HUES48 (cell line): ENCODE results near the gene DUSP6.

ENCODE experiments used
- H3K27ac ChIP-seq: one replicate; pipeline ENCODE4 v1.7.0; 2013; ENCODE audit warnings: low read depth, low read length, inconsistent platforms
- H3K27me3 ChIP-seq: 2 replicates; pipeline ENCODE4 v1.6.1; 2013; ENCODE audit warnings: mild to moderate bottlenecking, low read length; ENCODE audit not compliant: control insufficient read depth, insufficient read depth
- H3K36me3 ChIP-seq: 2 replicates; pipeline ENCODE4 v1.6.1; 2013; ENCODE audit warnings: low read length; ENCODE audit not compliant: control insufficient read depth, insufficient read depth
- H3K4me1 ChIP-seq: 2 replicates; pipeline ENCODE4 v1.6.1; 2013; ENCODE audit warnings: mild to moderate bottlenecking, low read length; ENCODE audit not compliant: control insufficient read depth, insufficient read depth
- H3K4me3 ChIP-seq: 2 replicates; pipeline ENCODE4 v1.5.1; 2013; ENCODE audit warnings: mild to moderate bottlenecking, low read depth, low read length
- H3K9ac ChIP-seq: 2 replicates; pipeline ENCODE4 v1.6.1; 2013; ENCODE audit warnings: mild to moderate bottlenecking, low read depth, low read length, moderate library complexity
- H3K9me3 ChIP-seq: 2 replicates; pipeline ENCODE4 v1.6.1; 2013; ENCODE audit warnings: low read length; ENCODE audit not compliant: control insufficient read depth, insufficient read depth

The DUSP6 gene

DNA sequence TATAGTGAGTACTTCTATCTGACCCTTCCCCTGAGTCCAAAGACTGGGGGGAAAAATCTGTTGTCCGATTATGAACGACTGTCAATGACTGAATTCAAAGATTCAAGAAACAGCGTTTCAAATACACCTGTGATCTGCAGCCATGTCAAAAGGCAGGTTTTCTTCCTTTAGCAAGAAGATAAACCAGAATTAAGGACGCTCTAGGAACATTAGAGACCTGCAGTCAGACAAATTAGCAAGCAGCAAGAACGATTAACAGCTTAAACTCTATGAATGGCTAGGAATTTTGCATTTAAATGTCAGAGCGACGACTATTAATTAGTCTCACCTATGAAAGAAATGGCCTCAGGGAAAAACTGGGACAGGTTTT is 2.1 kb downstream of the DUSP6 start:
- peaks cover 72% of the 10 kb centered on the region for H3K27me3 ChIP-seq
- peak overlapping the region; percentile 74 for H3K9ac ChIP-seq
- peaks cover 64% of the 10 kb centered on the region for H3K4me1 ChIP-seq
- peak overlapping the region; percentile 88 for H3K4me3 ChIP-seq
- peaks cover 14% of the 10 kb centered on the region for H3K36me3 ChIP-seq
- peak overlapping the region; percentile 100 for H3K27ac ChIP-seq
- H3K9me3 ChIP-seq = no peaks in the 10 kb centered on the region

- H3K36me3 ChIP-seq = peaks cover 14% of the 10 kb centered on the region
- H3K27ac ChIP-seq = peak overlapping the region; percentile 100
- H3K9me3 ChIP-seq = no peaks in the 10 kb centered on the region
These were observed 2.5 kb downstream of the DUSP6 start for GRCh38 chr12:89349814-89350213.

GRCh38 chr12:89348894-89349699 is 3.2 kb downstream of the DUSP6 start:
- H3K4me3 ChIP-seq = peak overlapping the region; percentile 88
- no peaks in the 10 kb centered on the region for H3K9me3 ChIP-seq
- H3K36me3 ChIP-seq = peaks cover 14% of the 10 kb centered on the region
- peaks cover 69% of the 10 kb centered on the region for H3K4me1 ChIP-seq
- peak overlapping the region; percentile 74; the same call in 1 of the 2 replicates for H3K9ac ChIP-seq
- peaks cover 71% of the 10 kb centered on the region for H3K27me3 ChIP-seq
- H3K27ac ChIP-seq = peak overlapping the region; percentile 100

More at GRCh38 chr12:89349814-89350213, 2.5 kb downstream of the DUSP6 start:
- H3K9ac ChIP-seq = peak overlapping the region; percentile 74; the same call in 1 of the 2 replicates
- H3K4me1 ChIP-seq = peaks cover 64% of the 10 kb centered on the region
- H3K27me3 ChIP-seq = peaks cover 72% of the 10 kb centered on the region
- H3K4me3 ChIP-seq = peak overlapping the region; percentile 88

DNA sequence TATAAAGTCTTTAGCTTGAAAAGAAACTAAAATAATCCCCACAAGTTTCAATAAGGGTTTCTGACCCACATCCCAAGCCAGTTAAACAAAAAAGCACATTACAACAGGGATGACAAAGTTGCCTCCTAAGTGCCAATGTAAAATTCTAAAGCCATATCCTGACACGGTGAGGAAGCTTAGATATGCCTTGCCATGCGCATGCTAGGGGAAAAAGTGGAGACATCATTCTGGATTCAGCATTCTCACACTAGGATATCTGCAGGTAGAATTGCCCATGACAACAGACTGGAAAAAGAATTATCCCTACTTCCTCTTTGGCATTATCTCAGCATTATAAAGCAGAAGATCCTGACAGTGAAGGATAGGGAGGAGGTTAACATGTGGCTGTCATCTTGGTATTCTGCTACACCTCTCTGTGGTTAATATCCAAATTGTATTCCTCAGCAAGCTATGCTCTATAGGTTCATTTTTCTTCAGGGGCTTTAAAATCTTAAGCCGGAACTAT is 4.9 kb downstream of the DUSP6 start:
- Histone ChIP-seq H3K4me3 (peak overlapping the region; percentile 88; the same call in 1 of the 2 replicates), H3K36me3 (peaks cover 14% of the 10 kb centered on the region), H3K27me3 (peaks cover 80% of the 10 kb centered on the region), H3K9me3 (no peaks in the 10 kb centered on the region), H3K27ac (peak overlapping the region; percentile 79), H3K4me1 (peaks cover 74% of the 10 kb centered on the region), H3K9ac (no peak overlapping the region)

- Histone ChIP-seq H3K4me1 (peaks cover 74% of the 10 kb centered on the region), H3K27me3 (peaks cover 77% of the 10 kb centered on the region), H3K36me3 (peaks cover 14% of the 10 kb centered on the region), H3K27ac (peak overlapping the region; percentile 79), H3K4me3 (peak overlapping the region; percentile 28), H3K9ac (no peak overlapping the region), H3K9me3 (no peaks in the 10 kb centered on the region)
These were observed 5.5 kb downstream of the DUSP6 start for GRCh38 chr12:89346741-89347324.

- Histone ChIP-seq H3K9me3 (no peaks in the 10 kb centered on the region), H3K27me3 (peaks cover 69% of the 10 kb centered on the region), H3K36me3 (peaks cover 14% of the 10 kb centered on the region), H3K27ac (peak overlapping the region; percentile 79), H3K4me1 (peaks cover 74% of the 10 kb centered on the region), H3K4me3 (peak overlapping the region; percentile 28), H3K9ac (no peak overlapping the region)
These were observed 6.2 kb downstream of the DUSP6 start for GRCh38 chr12:89345830-89346740.

DNA sequence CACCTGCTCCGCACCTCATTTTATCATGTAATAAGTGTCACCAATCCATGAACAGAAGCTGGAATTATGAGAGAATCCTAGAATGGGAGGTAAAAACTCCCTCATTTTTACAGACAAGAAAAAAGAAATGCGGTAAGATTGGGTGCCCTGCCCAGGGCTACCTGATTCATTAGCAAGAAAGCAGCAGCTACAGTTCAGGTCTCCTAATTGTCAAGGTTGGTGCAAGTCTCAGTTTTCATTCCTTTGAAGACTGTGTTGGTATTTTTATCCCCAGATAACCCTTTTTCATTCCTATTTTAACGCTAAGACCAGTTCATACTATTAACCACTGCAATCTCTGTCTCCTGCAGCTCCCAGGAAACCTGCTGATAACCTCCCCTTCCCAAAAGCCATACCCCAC is 6.9 kb downstream of the DUSP6 start:
- no peak overlapping the region for H3K9ac ChIP-seq
- H3K9me3 ChIP-seq = no peaks in the 10 kb centered on the region
- H3K4me1 ChIP-seq = peaks cover 72% of the 10 kb centered on the region
- H3K27ac ChIP-seq = peak overlapping the region; percentile 79
- peaks cover 62% of the 10 kb centered on the region for H3K27me3 ChIP-seq
- H3K36me3 ChIP-seq = peaks cover 14% of the 10 kb centered on the region
- H3K4me3 ChIP-seq = peak overlapping the region; percentile 28; the same call in 1 of the 2 replicates

DNA sequence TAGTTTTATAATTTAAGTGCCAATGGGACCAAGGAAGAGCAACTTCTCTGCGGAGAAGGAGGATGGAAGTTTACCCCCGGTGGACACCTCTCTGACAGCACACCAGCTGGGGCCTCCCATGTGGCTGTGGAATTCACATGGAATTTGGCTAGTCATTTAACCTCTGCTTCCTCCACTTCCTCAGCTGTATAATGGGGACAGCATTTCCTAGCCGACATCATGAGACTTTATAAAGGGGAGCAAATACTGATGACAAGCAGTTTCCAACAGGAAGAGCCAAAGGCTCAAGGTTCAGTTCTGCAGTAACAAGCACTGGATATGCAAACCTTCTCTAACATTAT is 7.5 kb downstream of the DUSP6 start:
- H3K4me1 ChIP-seq = peaks cover 68% of the 10 kb centered on the region
- peaks cover 14% of the 10 kb centered on the region for H3K36me3 ChIP-seq
- peaks cover 62% of the 10 kb centered on the region for H3K27me3 ChIP-seq
- no peaks in the 10 kb centered on the region for H3K9me3 ChIP-seq
- H3K27ac ChIP-seq = no peak overlapping the region
- no peak overlapping the region for H3K4me3 ChIP-seq
- no peak overlapping the region for H3K9ac ChIP-seq

DNA sequence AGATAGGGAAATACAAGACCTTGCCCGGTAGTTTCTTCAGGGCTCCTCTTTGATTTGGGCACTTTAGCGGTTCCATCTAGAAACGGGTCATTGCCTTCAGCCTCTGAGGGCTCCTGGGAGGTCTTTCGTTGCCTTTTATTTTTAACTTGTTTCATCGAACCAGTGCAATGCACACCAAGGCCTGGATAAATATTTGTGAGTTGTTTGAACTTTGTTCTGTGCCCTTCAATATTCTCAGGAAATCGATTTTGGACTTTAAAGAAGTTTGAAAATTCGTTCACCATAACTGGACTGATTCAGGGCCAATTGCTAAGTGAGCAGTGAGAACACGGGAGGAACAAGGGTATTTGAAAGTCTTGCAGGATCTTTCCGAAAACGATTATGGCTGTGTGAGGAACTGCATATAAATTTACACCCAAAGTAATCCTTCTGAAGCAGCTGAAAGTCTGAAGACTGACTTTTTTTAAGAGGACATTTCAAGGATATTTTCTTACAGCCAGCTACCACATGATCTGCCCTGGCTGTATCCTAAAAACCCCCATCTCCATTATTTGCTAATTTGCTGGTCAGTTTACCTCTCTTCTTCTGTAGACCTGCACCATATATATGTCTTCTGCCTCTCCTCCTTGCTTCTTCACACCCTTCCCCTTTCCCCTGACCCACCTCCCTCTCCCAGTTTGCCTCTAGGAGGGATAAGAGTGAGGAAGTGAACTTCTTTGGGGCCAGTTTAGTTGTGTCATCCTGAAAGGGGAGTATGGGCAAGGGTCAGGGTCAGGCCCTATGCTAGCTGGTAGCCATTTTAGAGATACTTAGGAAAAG is 8.0 kb downstream of the DUSP6 start:
- Histone ChIP-seq H3K4me3 (no peak overlapping the region), H3K27me3 (peaks cover 57% of the 10 kb centered on the region), H3K4me1 (peaks cover 63% of the 10 kb centered on the region), H3K9me3 (no peaks in the 10 kb centered on the region), H3K9ac (no peak overlapping the region), H3K27ac (no peak overlapping the region), H3K36me3 (peaks cover 11% of the 10 kb centered on the region)

DNA sequence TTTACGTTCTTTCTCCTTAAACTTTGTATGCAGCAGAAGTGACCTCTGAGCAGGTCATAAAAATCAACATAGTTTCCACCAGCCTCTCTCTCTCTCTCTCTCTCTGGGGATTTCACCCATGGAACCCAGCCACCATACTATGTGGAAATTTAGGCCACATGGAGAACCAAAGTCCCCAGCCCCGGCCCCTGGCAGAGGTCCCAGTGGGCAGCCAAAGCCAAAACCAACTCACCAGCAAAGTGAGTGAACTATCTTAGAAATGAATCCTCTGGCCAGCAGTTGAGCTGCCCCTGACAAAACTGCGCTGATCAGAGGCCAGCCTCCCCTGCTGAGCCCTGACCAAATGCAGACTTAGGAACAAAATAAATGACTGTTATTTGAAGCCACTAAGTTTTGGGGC is 9.2 kb downstream of the DUSP6 start:
- H3K4me3 ChIP-seq = no peak overlapping the region
- no peaks in the 10 kb centered on the region for H3K9me3 ChIP-seq
- H3K27ac ChIP-seq = no peak overlapping the region
- H3K27me3 ChIP-seq = peaks cover 45% of the 10 kb centered on the region
- H3K36me3 ChIP-seq = peaks cover under 1% of the 10 kb centered on the region; the same call in 1 of the 2 replicates
- H3K9ac ChIP-seq = no peak overlapping the region
- H3K4me1 ChIP-seq = peaks cover 52% of the 10 kb centered on the region
